Caco-2 (cell line): Measurements from ENCODE around the gene HCK. TPM values are rescaled to one million over a fixed set of nuclear protein-coding genes. Genes with fewer than 3 reads are reported as not detected.

ENCODE experiments used
- BruUV-seq: library from RNA; stranded (reverse); fragments of 400-500 nt; replicated peaks from 2 replicates; lab custom pipeline; 2021; lab: Mats Ljungman, UMichigan
- CTCF ChIA-PET: fragments of 300-600 bp; sonication (Branson Sonifier 250); formaldehyde crosslinking; loops from one replicate; lab custom pipeline; 2022; ENCODE audit warnings: antibody characterized with exemption; lab: Charles Lee
- POLR2A ChIA-PET: fragments of 300-600 bp; sonication (Branson Sonifier 250); formaldehyde crosslinking; loops from one replicate; lab custom pipeline; 2022; ENCODE audit warnings: antibody characterized with exemption; lab: Charles Lee
- DNase-seq, 2 experiments: peaks; one replicate each; pipeline versions ENCODE4 v3.0.0 to v3.0.0-alpha.2; 2020 to 2022
- H3K27me3 ChIP-seq: replicated peaks from 2 replicates; pipeline ENCODE4 v1.6.0; 2011; ENCODE audit warnings: low read length; ENCODE audit not compliant: control insufficient read depth, insufficient read depth
- H3K36me3 ChIP-seq: 2 replicates; pipeline ENCODE4 v1.5.1; 2011; ENCODE audit warnings: low read length; ENCODE audit not compliant: control insufficient read depth, insufficient read depth
- H3K4me1 ChIP-seq: fragments of 250-450 bp; sonication (Bioruptor Pico); 2 replicates; pipeline ENCODE4 v1.5.1; 2020; ENCODE audit warnings: mild to moderate bottlenecking
- H3K4me3 ChIP-seq: 2 replicates; pipeline ENCODE4 v1.5.1; 2011; ENCODE audit warnings: low read depth, mild to moderate bottlenecking, control low read depth, low read length
- H3K9me3 ChIP-seq: fragments of 250-450 bp; sonication (Bioruptor Pico); 2 replicates; pipeline ENCODE4 v1.5.1; 2020; ENCODE audit warnings: mild to moderate bottlenecking, moderate library complexity
- H3K27ac Mint-ChIP-seq: one replicate; pipeline ENCODE4 v1.8.0; 2022; ENCODE audit warnings: mixed read lengths; ENCODE audit not compliant: unreplicated experiment
- H3K27me3 Mint-ChIP-seq: one replicate; pipeline ENCODE4 v1.8.0; 2022; ENCODE audit warnings: mixed read lengths; ENCODE audit not compliant: insufficient read depth, unreplicated experiment
- H3K36me3 Mint-ChIP-seq: one replicate; pipeline ENCODE4 v1.8.0; 2022; ENCODE audit warnings: mild to moderate bottlenecking, mixed read lengths; ENCODE audit not compliant: insufficient read depth, unreplicated experiment
- H3K4me1 Mint-ChIP-seq: one replicate; pipeline ENCODE4 v1.8.0; 2022; ENCODE audit warnings: low read depth, mixed read lengths; ENCODE audit not compliant: unreplicated experiment
- H3K4me3 Mint-ChIP-seq: one replicate; pipeline ENCODE4 v1.8.0; 2022; ENCODE audit warnings: mild to moderate bottlenecking, moderate library complexity, mixed read lengths; ENCODE audit not compliant: unreplicated experiment
- H3K9me3 Mint-ChIP-seq: one replicate; pipeline ENCODE4 v1.8.0; 2022; ENCODE audit warnings: mixed read lengths; ENCODE audit not compliant: unreplicated experiment
- intact Hi-C: fragments of 100-400 bp; cut with micrococcal nuclease; formaldehyde crosslinking; loops from one replicate; pipeline ENCODE4 v1.10.0; 2022; ENCODE audit not compliant: unreplicated experiment
- total RNA-seq: library from RNA; stranded (reverse); gene quantifications from 2 replicates; pipeline ENCODE4 v1.2.3, GENCODE V29; 2022
- TF ChIP-seq, protein P1 (sequence below), 2 experiments: fragments of 200-600 bp in 1 of 2; IDR thresholded peaks; 1 replicate in 1 of 2; 2 replicates in 1 of 2; pipeline versions ENCODE4 v1.5.1 to v1.8.0; 2011 to 2022; ENCODE audit warnings: antibody characterized with exemption in 1 of 2, control low read depth in 1 of 2, inconsistent platforms in 1 of 2, low read depth in 1 of 2, low read length in 1 of 2, mild to moderate bottlenecking in 1 of 2, moderate library complexity in 1 of 2; ENCODE audit not compliant: insufficient read depth in 1 of 2, severe bottlenecking in 1 of 2, unreplicated experiment in 1 of 2

The HCK gene
- total RNA-seq, 1 experiment from 2014 or later: not detected

GRCh38 chr20:32087070-32087469 lies 35.0 kb downstream of the HCK start:
- Histone ChIP-seq H3K4me1 (no peaks in the 10 kb centered on the region), H3K9me3 (peaks cover 9% of the 10 kb centered on the region), H3K36me3 (no peaks in the 10 kb centered on the region), H3K4me3 (no peak overlapping the region), H3K27me3 (peaks cover 2% of the 10 kb centered on the region; the same call in 1 of the 2 replicates)
- intact Hi-C loops: no loop called here
- TF ChIP-seq, protein P1, sequence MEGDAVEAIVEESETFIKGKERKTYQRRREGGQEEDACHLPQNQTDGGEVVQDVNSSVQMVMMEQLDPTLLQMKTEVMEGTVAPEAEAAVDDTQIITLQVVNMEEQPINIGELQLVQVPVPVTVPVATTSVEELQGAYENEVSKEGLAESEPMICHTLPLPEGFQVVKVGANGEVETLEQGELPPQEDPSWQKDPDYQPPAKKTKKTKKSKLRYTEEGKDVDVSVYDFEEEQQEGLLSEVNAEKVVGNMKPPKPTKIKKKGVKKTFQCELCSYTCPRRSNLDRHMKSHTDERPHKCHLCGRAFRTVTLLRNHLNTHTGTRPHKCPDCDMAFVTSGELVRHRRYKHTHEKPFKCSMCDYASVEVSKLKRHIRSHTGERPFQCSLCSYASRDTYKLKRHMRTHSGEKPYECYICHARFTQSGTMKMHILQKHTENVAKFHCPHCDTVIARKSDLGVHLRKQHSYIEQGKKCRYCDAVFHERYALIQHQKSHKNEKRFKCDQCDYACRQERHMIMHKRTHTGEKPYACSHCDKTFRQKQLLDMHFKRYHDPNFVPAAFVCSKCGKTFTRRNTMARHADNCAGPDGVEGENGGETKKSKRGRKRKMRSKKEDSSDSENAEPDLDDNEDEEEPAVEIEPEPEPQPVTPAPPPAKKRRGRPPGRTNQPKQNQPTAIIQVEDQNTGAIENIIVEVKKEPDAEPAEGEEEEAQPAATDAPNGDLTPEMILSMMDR (IDR thresholded peaks at IDR 0.05; ENCODE audit: insufficient read depth in 1 of 2, low read depth in 1 of 2, low read length in 1 of 2, severe bottlenecking in 1 of 2, unreplicated experiment in 1 of 2): no peak
- Mint-ChIP-seq H3K4me3 (no peak overlapping the region), H3K27ac (no peak overlapping the region), H3K4me1 (no peaks in the 10 kb centered on the region), H3K9me3 (no peaks in the 10 kb centered on the region), H3K27me3 (peaks cover 23% of the 10 kb centered on the region), H3K36me3 (no peaks in the 10 kb centered on the region)
- CTCF ChIA-PET: interaction anchor here (1.2 kb wide), 1 partner anchor 22 kb away, joined by 3 read pairs; the partner anchor contains the start of gene TM9SF4
- no TSS peak for BruUV-seq
- POLR2A ChIA-PET: no interaction called here
- DNase-seq: no peak

GRCh38 chr20:32088759-32089158 lies 36.7 kb downstream of the HCK start:
- ChIA-PET CTCF (interaction anchor here (0.6 to 2.9 kb wide), 2 partner anchors 21 to 1527 kb away, joined by 3 to 8 read pairs; partner anchors contain the start of gene TM9SF4), POLR2A (no interaction called here)
- TF ChIP-seq, protein P1 (IDR thresholded peaks at IDR 0.05; ENCODE audit: insufficient read depth in 1 of 2, low read depth in 1 of 2, low read length in 1 of 2, severe bottlenecking in 1 of 2, unreplicated experiment in 1 of 2): no peak
- Mint-ChIP-seq H3K4me1 (no peaks in the 10 kb centered on the region), H3K9me3 (no peaks in the 10 kb centered on the region), H3K36me3 (no peaks in the 10 kb centered on the region), H3K4me3 (no peak overlapping the region), H3K27me3 (peaks cover 21% of the 10 kb centered on the region), H3K27ac (no peak overlapping the region)
- BruUV-seq: no TSS peak
- no peak overlapping the region for H3K4me3 ChIP-seq
- H3K36me3 ChIP-seq: no peaks in the 10 kb centered on the region
- no peaks in the 10 kb centered on the region; the same call in 1 of the 2 replicates for H3K27me3 ChIP-seq
- no peaks in the 10 kb centered on the region for H3K4me1 ChIP-seq
- intact Hi-C loops: no loop called here
- H3K9me3 ChIP-seq: peaks cover 9% of the 10 kb centered on the region
- no peak for DNase-seq

GRCh38 chr20:32089637-32090362 lies 37.8 kb downstream of the HCK start:
- Mint-ChIP-seq H3K4me3 (no peak overlapping the region), H3K4me1 (no peaks in the 10 kb centered on the region), H3K9me3 (no peaks in the 10 kb centered on the region), H3K36me3 (no peaks in the 10 kb centered on the region), H3K27ac (no peak overlapping the region), H3K27me3 (peaks cover 22% of the 10 kb centered on the region)
- peaks cover 9% of the 10 kb centered on the region for H3K9me3 ChIP-seq
- H3K36me3 ChIP-seq: no peaks in the 10 kb centered on the region
- intact Hi-C loops: loop anchor here (5.0 kb wide), 2 partner anchors 112 to 137 kb away; partner anchors contain the start of gene PDRG1
- ChIA-PET CTCF (interaction anchor here (0.6 to 2.9 kb wide), 4 partner anchors 20 to 1528 kb away, joined by 3 to 8 read pairs (median 3); partner anchors contain the start of gene TM9SF4), POLR2A (no interaction called here)
- DNase-seq: no peak
- BruUV-seq: no TSS peak
- no peaks in the 10 kb centered on the region for H3K4me1 ChIP-seq
- TF ChIP-seq, protein P1 (IDR thresholded peaks at IDR 0.05; ENCODE audit: insufficient read depth in 1 of 2, low read depth in 1 of 2, low read length in 1 of 2, severe bottlenecking in 1 of 2, unreplicated experiment in 1 of 2): no peak
- H3K27me3 ChIP-seq: no peaks in the 10 kb centered on the region; the same call in 1 of the 2 replicates
- no peak overlapping the region for H3K4me3 ChIP-seq
